GM12872 (cell line): ENCODE data around the gene AKR1C1.
"Not testable (repeated sequence)": the region's sequence is repeated elsewhere in the genome, so short reads cannot be mapped to it uniquely, and the experiment has no call there.

Experiments used
- TF ChIP-seq, protein P1 (sequence below): IDR thresholded peaks from 3 replicates; pipeline ENCODE4 v1.5.1; 2011; ENCODE audit warnings: low read depth, mild to moderate bottlenecking, low read length, moderate library complexity; ENCODE audit not compliant: insufficient read depth

The AKR1C1 gene

DNA sequence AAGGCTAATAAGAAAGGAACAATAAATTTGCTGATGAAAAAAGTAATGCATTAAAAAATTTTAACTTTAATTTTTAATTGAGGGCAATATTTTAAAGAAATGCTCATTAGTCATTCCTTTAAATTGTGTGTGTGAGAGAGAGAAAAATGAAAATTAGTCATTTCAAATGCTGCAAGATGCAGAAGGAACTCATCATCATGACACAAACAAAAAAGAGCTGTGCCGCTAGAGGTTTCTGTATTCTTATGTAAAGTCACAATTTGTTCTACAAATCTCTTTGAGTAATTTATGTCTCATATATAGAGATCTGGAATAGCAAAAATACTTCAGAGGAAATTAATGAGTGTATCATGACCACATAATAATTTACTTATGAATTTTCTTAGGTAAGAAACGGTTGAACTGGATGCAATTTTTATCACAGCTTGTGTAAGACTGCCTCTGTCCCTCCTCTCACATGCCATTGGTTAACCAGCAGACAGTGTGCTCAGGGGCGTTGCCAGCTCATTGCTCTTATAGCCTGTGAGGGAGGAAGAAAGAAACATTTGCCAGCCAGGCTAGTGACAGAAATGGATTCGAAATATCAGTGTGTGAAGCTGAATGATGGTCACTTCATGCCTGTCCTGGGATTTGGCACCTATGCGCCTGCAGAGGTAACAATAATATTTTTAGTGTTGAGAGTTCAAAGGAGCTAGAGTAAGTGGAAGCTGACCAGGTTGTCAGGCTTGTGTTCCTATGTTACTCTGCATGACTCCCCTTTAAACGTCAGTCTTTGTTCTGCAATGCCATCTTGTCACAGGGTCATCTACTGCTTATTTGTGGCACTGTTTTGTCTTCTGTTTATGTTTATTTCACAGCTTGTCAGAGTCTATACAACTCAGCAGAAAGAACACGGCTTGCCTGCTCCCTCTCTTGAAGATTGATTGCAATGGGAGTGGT, at the start of gene AKR1C1:
Gene AKR1C1 (plus strand): TSS at position 540 of the 939 bp plus-strand sequence. CDS start 30 bp downstream, at position 570.
- TF ChIP-seq, protein P1, sequence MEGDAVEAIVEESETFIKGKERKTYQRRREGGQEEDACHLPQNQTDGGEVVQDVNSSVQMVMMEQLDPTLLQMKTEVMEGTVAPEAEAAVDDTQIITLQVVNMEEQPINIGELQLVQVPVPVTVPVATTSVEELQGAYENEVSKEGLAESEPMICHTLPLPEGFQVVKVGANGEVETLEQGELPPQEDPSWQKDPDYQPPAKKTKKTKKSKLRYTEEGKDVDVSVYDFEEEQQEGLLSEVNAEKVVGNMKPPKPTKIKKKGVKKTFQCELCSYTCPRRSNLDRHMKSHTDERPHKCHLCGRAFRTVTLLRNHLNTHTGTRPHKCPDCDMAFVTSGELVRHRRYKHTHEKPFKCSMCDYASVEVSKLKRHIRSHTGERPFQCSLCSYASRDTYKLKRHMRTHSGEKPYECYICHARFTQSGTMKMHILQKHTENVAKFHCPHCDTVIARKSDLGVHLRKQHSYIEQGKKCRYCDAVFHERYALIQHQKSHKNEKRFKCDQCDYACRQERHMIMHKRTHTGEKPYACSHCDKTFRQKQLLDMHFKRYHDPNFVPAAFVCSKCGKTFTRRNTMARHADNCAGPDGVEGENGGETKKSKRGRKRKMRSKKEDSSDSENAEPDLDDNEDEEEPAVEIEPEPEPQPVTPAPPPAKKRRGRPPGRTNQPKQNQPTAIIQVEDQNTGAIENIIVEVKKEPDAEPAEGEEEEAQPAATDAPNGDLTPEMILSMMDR: not testable (repeated sequence)

DNA sequence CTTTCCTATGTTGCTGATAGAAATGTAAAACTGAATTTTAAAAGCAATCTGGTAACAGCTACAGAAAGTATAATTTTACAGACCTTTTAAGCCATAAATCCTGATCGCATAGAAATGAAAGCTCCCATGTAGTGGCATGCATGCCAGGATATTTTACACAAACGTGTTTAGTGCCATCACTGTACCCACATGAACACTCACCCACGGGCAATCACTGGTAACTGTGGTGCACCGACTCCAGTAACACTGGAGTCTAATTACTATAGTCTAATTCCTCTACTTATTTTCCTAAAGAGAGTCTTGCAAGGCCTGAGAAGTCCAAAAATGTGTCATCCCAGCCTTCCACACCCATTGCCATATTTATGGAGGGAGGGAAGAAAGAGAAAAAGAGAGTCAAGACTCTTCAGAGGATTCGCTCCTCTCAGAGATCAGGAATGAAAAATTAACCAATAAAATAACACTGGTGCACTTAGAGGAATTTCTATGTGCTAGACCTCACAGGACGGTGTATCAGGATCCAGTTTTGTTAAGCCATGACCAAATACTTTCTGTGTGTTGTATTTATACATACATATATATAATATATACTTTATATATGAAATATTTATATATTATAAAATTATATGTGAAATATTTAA, 48.9 kb upstream of the AKR1C1 start:
- TF ChIP-seq, protein P1: no peak

DNA sequence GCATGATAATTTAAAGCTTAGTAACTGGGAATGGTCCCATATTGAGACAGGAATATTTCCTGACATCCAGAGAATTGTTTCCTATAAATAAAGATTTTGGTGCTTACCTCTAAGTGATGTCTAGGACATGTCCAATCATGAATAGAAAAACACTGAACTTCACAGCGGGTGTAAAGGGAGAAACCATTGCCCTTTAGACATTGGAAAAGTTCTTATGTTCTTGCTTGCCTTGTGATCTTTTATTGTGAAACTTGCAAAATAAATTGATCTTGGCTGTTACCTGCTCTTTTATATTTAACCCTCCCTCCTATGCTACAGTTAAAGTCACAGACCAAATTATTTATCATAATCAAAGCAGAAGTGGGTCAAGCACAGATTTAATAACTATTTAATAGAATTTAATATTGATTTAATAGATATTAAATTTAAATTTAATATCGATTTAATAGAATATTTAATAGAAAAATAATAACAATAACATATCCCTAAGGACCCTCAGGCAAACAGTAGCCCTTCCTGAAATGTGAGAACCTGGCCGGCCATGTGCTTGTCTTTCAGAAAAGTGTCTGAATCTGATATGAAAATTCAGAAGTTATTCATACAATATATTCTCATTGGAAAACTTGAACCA, 47.0 kb upstream of the AKR1C1 start:
- TF ChIP-seq, protein P1: no peak

DNA sequence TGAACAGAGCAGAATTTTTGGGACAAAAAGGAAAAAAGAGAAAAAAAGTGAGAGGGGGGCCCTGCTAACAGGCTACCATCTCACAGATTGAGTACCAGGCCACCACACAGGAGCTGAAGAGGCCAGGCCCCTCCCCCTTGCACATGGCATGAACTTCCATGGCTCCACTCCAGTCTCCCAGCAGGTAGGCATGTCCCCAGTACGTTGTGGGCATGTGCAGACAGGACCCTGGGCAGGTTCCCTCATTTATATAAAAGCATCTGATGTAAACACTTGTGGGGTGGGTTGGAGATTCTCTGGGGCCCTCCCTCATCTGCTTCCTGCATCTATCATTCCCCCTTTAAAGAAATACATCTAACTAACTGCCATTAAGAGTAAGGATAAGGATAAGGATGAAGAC, 45.0 kb upstream of the AKR1C1 start:
- TF ChIP-seq, protein P1: no peak

DNA sequence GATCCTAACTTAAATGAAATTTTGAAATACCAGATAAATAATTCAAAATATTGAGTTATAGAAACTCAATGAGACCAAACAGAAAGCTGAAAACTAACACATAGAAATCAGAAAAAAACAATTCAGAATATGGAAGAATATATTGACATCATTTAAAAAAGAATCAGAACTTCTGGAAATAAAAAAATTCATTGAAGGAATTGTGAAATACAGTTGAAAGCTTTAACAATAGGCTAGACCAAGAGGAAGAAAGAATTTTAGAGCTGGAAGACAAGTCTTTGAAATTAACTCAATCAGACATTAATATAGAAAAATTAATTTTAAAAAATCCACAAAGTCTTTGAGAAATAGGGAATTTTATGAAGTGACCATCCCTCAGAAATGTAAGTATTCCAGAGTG, 36.8 kb upstream of the AKR1C1 start:
- TF ChIP-seq, protein P1: no peak

DNA sequence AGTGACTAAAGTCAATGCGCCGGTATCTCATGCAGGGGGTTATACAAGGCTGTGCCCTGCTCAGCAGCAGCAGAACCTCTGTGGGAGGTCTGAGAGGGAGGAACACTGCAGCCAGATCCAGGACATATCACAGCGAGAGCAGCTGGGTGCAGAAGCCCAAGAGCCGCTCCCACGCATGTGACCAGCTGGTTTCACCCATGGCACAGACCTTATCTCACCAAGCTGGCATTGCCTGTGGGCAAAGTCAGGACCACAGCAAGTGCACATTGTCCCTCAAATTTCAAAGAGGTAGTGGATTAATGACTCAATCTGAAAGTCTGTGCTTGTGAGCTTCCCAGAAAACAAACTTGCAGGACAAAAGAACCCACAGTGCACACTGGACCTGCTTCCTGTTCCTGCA, 31.6 kb upstream of the AKR1C1 start:
- TF ChIP-seq, protein P1: no peak

DNA sequence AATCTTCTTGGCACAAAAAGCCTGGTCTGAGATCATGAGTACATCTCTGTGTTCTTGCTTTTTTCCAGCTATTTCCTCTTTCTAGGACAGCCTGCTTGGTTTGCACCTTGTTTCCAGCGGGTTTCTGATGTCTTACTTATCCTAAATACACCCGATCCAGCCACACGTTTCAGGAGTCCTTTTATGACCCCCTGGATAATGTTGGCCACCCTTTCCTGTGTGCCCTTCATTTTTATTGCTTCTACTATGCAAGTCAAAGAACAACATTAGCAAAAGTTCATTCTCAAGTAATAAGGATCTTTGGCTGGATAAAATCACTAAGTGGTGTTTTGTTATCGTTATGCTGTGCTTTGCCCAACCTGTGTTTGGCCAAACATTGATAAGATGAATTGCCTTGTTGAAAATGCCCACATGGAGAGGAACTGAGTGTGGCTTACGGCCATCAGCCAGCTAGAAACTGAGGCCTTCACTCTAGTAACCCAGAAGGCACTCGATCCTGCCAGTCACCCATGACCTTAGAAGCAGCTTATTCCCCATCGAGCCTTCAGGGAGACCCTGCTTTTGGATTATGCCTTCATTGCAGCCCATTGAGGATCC, 28.7 kb upstream of the AKR1C1 start:
- TF ChIP-seq, protein P1: no peak
